MM.1S (cell line): ENCODE results near the gene MST1R.
"Not testable (repeated sequence)": the region's sequence is repeated elsewhere in the genome, so short reads cannot be mapped to it uniquely, and the experiment has no call there.

ENCODE experiments used
- DNase-seq: peaks from one replicate; pipeline ENCODE4 v3.0.0-alpha.2; 2015
- H2AFZ ChIP-seq: fragments of 300-600 bp; sonication (generic); 2 replicates; pipeline ENCODE4 v1.6.0; 2016; ENCODE audit warnings: antibody characterized with exemption, low read length
- H3F3A ChIP-seq: fragments of 300-600 bp; sonication (generic); 2 replicates; pipeline ENCODE4 v1.6.1; 2016; ENCODE audit warnings: mild to moderate bottlenecking, antibody characterized with exemption, low read length, moderate library complexity, mixed read lengths; ENCODE audit not compliant: insufficient read depth
- H3K27ac ChIP-seq: fragments of 300-600 bp; sonication (generic); 2 replicates; pipeline ENCODE4 v1.5.1; 2016; ENCODE audit warnings: mild to moderate bottlenecking, low read length
- H3K27me3 ChIP-seq: fragments of 300-600 bp; sonication (generic); replicated peaks from 2 replicates; pipeline ENCODE4 v1.6.0; 2016; ENCODE audit warnings: low read length; ENCODE audit not compliant: insufficient read depth
- H3K36me3 ChIP-seq: fragments of 300-600 bp; sonication (generic); replicated peaks from 2 replicates; pipeline ENCODE4 v1.6.1; 2016; ENCODE audit warnings: mild to moderate bottlenecking, low read length, mixed read lengths; ENCODE audit not compliant: insufficient read depth
- H3K4me1 ChIP-seq: fragments of 300-600 bp; sonication (generic); 2 replicates; pipeline ENCODE4 v1.6.1; 2016; ENCODE audit warnings: low read length, mixed read lengths
- H3K4me2 ChIP-seq: fragments of 300-600 bp; sonication (generic); 2 replicates; pipeline ENCODE4 v1.6.0; 2016; ENCODE audit warnings: low read depth, low read length
- H3K4me3 ChIP-seq: fragments of 300-600 bp; sonication (generic); 2 replicates; pipeline ENCODE4 v1.5.1; 2016; ENCODE audit warnings: low read length, mixed read lengths
- H3K79me2 ChIP-seq: fragments of 300-600 bp; sonication (generic); 2 replicates; pipeline ENCODE4 v1.6.1; 2016; ENCODE audit warnings: mixed run types, low read length, mixed read lengths
- H3K9ac ChIP-seq: fragments of 300-600 bp; sonication (generic); 2 replicates; pipeline ENCODE4 v1.6.1; 2016; ENCODE audit warnings: low read length, mixed read lengths
- H3K9me2 ChIP-seq: fragments of 300-600 bp; sonication (generic); replicated peaks from 2 replicates; pipeline ENCODE4 v1.6.1; 2016; ENCODE audit warnings: mild to moderate bottlenecking, low read length, mixed read lengths; ENCODE audit not compliant: insufficient read depth
- H3K9me3 ChIP-seq: fragments of 300-600 bp; sonication (generic); replicated peaks from 2 replicates; pipeline ENCODE4 v1.6.1; 2016; ENCODE audit warnings: mild to moderate bottlenecking, low read length, mixed read lengths; ENCODE audit not compliant: insufficient read depth
- H4K20me1 ChIP-seq: fragments of 300-600 bp; sonication (generic); 2 replicates; pipeline ENCODE4 v1.6.1; 2016; ENCODE audit warnings: mild to moderate bottlenecking, low read length, moderate library complexity, mixed read lengths; ENCODE audit not compliant: insufficient read depth
- EZH2 ChIP-seq: fragments of 300-600 bp; sonication (generic); optimal IDR thresholded peaks from 2 replicates; pipeline ENCODE3; 2017; ENCODE audit warnings: low read depth, mild to moderate bottlenecking, antibody characterized with exemption, low read length, mixed read lengths
- EZH2phosphoT487 ChIP-seq: fragments of 300-600 bp; sonication (generic); IDR thresholded peaks from 2 replicates; pipeline ENCODE4 v1.6.1; 2018; ENCODE audit warnings: antibody characterized with exemption, low read length
- TF ChIP-seq, protein P1 (sequence below): fragments of 300-600 bp; sonication (generic); IDR thresholded peaks from 2 replicates; pipeline ENCODE4 v1.5.1; 2016; ENCODE audit warnings: antibody characterized with exemption, low read length, mixed read lengths

Gene MST1R

DNA sequence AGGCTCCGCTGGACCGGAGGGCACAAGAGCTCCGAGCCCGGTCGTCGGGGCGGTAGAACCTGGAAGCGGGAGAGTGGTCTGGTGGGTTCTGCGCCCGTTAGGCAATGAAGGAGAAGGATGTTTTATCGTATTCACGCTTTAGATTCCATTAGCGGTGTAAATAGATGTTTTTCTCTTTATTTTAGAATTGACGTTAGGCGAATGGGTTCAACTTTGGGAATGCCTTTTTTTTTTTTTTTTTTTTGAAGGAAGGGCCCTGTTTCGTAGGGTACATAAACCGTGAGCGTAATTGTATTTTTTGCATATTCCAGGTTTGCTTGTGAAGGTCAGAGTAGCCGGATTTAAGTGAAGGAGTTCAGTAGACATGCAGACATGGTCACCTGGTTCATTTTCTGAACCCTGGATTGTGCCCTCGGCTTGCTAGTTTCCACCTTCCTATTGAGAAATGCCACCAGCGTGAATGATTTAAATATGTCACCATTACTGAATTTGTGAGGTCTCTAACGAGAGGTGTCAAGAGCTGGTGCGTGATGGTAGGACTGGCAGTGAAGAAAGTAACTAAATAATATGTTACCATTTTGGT is 37.1 kb upstream of the MST1R start:
- H3K79me2 ChIP-seq, result peaks cover 57% of the 10 kb centered on the region
- no peaks in the 10 kb centered on the region for H3K27me3 ChIP-seq
- peak overlapping the region; percentile 94 for H3K27ac ChIP-seq
- H3K9me2 ChIP-seq, result no peaks in the 10 kb centered on the region
- peak overlapping the region; percentile 94 for H3K9ac ChIP-seq
- H2AFZ ChIP-seq, result peak overlapping the region; percentile 55
- H3K4me1 ChIP-seq, result peaks cover 4% of the 10 kb centered on the region
- no peaks in the 10 kb centered on the region; the same call in 1 of the 2 replicates for H3K36me3 ChIP-seq
- peak overlapping the region; percentile 94 for H3K4me2 ChIP-seq
- H3K4me3 ChIP-seq, result peak overlapping the region; percentile 92
- H3F3A ChIP-seq, result peaks cover 14% of the 10 kb centered on the region
- H4K20me1 ChIP-seq, result peaks cover 10% of the 10 kb centered on the region; the same call in 1 of the 2 replicates
- DNase-seq, result no peak
- TF ChIP-seq EZH2 (no peak), EZH2phosphoT487 (no peak)
- TF ChIP-seq, protein P1, sequence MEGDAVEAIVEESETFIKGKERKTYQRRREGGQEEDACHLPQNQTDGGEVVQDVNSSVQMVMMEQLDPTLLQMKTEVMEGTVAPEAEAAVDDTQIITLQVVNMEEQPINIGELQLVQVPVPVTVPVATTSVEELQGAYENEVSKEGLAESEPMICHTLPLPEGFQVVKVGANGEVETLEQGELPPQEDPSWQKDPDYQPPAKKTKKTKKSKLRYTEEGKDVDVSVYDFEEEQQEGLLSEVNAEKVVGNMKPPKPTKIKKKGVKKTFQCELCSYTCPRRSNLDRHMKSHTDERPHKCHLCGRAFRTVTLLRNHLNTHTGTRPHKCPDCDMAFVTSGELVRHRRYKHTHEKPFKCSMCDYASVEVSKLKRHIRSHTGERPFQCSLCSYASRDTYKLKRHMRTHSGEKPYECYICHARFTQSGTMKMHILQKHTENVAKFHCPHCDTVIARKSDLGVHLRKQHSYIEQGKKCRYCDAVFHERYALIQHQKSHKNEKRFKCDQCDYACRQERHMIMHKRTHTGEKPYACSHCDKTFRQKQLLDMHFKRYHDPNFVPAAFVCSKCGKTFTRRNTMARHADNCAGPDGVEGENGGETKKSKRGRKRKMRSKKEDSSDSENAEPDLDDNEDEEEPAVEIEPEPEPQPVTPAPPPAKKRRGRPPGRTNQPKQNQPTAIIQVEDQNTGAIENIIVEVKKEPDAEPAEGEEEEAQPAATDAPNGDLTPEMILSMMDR, result no peak
- H3K9me3 ChIP-seq, result no peaks in the 10 kb centered on the region

DNA sequence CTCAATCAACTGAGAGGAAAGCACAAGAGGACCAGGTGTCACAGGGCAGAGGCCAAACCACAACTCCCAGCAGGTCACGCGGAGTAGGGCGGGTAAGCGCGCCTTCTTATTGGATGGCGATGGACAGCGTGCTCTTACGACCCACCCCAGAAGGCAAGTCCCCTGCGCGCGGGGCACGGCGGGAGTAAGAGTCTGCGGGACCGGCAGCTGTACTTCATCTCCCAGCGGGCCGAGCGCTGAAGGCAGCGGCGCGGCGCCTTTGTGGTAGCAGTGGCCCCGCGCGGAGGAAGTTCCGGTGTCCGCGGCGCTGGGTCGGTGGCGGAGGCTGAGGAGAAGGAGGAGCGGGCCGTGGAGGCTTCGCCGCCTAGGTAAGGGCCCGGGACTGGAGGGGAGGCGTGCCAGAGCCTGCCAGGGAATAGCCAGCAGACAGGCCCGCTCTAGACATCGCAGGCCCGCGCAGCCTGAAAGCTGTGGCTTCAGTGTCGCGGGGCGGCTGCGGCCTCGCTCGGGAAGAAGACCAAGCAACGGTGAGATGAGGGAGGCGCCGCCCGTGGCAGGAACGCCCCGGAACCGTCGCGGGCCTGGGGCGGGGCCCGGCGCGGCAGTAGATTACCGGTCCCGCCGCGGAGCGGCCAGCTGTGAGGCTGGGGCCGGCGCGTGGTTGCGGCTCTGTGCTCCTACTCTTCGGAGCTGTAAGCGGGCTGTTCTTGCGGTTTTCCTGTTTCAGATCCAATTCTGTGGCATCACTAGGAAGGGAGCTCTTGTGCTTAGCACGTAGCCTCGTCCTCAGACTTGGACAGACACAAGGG is 36.4 kb upstream of the MST1R start, which contains the start of gene RBM6:
Gene RBM6 (plus strand): TSS at position 293 of the 809 bp plus-strand sequence. CDS start 22,492 bp downstream, outside the sequence.
- Histone ChIP-seq H3K36me3 (no peaks in the 10 kb centered on the region; the same call in 1 of the 2 replicates), H3K9me3 (no peaks in the 10 kb centered on the region), H3K4me3 (peak within 1 kb of the TSS; percentile 92), H3K79me2 (peaks cover 50% of the 10 kb centered on the region), H3F3A (peaks cover 14% of the 10 kb centered on the region), H3K9ac (peak within 1 kb of the TSS; percentile 94), H4K20me1 (peaks cover 10% of the 10 kb centered on the region; the same call in 1 of the 2 replicates), H3K27me3 (no peaks in the 10 kb centered on the region), H3K4me1 (peaks cover 4% of the 10 kb centered on the region; the same call in 1 of the 2 replicates), H3K4me2 (peak within 1 kb of the TSS; percentile 94), H3K9me2 (no peaks in the 10 kb centered on the region), H3K27ac (peak within 1 kb of the TSS; percentile 94), H2AFZ (peak within 1 kb of the TSS; percentile 88)
- no peak for TF ChIP-seq EZH2phosphoT487
- TF ChIP-seq, protein P1, result no peak
- TF ChIP-seq EZH2, result no peak
- DNase-seq, result peak; percentile 99

DNA sequence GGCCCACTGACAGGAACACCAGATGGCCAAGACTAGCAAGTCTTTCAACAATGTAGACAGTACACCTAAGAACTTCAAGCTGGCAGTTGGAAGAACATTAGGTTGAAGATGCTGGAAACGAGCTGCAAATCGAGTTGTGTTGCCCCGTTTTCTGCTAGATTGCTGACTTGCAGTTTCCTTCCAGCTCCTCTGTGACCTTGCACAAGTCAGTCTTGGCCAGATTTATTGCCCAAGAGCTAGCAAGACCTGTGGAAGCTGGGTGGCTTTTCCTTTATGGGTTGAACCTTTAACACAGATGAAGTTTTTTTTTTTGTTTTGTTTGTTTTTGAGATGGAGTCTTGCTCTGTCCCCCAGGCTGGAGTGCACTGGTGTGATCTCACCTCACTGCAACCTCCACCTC is 33.4 kb upstream of the MST1R start:
- H3K4me1 ChIP-seq, result peaks cover 4% of the 10 kb centered on the region; the same call in 1 of the 2 replicates
- H3K9me3 ChIP-seq, result no peaks in the 10 kb centered on the region
- H3K36me3 ChIP-seq, result no peaks in the 10 kb centered on the region
- H3K27ac ChIP-seq, result no peak overlapping the region
- no peak overlapping the region for H2AFZ ChIP-seq
- no peak overlapping the region for H3K4me3 ChIP-seq
- H3K79me2 ChIP-seq, result peaks cover 21% of the 10 kb centered on the region
- H3K9me2 ChIP-seq, result no peaks in the 10 kb centered on the region
- peaks cover 14% of the 10 kb centered on the region for H3F3A ChIP-seq
- TF ChIP-seq EZH2phosphoT487, result no peak
- no peak for TF ChIP-seq EZH2
- 0 out of 2 replicates have a peak, but pooled peaks cover 3% of the 10 kb centered on the region for H4K20me1 ChIP-seq
- no peak for DNase-seq
- H3K4me2 ChIP-seq, result no peak overlapping the region
- no peaks in the 10 kb centered on the region for H3K27me3 ChIP-seq
- no peak overlapping the region for H3K9ac ChIP-seq

DNA sequence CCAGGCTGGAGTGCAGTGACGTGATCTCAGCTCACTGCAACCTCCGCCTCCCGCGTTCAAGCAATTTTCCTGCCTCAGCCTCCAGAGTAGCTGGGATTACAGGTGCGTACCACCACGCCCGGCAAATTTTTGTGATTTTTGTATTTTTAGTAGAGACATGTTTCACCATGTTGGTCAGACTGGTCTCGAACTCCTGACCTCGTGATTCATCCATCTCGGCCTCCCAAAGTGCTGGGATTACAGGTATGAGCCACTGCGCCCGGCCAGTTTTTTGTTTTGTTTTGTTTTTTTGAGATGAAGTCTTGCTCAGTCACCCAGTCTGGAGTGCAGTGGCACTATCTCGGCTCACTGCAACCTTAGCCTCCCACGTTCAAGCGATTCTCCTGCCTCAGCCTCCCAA is 28.6 kb upstream of the MST1R start:
- not testable (repeated sequence) for H3K27ac ChIP-seq, H3K36me3 ChIP-seq, H3K9me3 ChIP-seq, H3K4me2 ChIP-seq, H3K9ac ChIP-seq, H3K9me2 ChIP-seq, H2AFZ ChIP-seq, H4K20me1 ChIP-seq, H3K4me3 ChIP-seq, DNase-seq, H3F3A ChIP-seq, H3K27me3 ChIP-seq
- Histone ChIP-seq H3K4me1 (peaks cover 16% of the 10 kb centered on the region), H3K79me2 (peaks cover 13% of the 10 kb centered on the region)
